ENCODE results near the gene POLR2C. TPM values are rescaled to one million over a fixed set of nuclear protein-coding genes. Genes with fewer than 3 reads are reported as not detected.

POLR2C gene
- total RNA-seq, 2 donors from 2014 or later = 110 to 130 TPM

DNA sequence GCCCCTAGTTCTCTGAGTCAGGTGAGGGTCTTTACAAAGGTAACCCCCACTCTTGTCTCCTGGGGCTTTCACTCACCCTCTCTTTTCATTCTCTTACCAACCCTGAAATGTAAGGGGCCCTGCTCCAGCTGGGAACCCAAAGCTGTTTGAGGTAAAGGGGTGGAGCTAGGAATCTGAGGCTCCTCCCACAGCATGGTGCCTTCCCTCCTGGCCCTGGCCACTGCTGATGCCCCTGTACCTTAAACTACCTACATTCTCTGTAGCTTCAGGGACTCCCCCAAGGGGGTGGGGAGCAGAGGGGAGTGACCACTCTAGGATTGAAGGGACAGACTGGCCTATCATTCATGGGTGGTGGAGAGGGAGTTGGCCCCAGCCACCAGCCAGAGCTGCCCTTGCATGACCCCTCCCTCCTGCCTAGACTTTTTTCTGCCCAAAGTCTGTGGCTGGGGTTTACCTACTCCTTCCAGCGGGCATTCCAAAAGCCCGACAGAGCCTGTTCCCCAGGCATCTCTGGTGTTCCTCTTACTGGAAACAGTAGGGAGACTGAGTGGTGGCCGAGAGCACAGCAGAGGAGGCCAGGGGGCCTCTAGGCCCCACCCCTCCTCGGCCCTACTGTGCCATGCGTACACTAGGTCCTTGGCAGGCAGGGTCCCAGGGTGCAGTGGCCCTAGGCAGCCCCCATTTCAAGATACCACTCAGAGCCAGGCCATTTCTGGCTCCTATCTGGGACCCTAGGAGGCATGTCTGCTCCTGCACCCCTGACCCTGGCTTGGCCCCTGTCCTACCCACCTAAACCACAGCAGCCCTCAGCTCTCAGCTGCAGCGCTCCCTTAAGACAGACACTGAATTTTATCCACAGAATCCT lies 14.3 kb downstream of the POLR2C start:
- H3K27ac ChIP-seq = peak overlapping the region; percentile 42 to 83
- TF ChIP-seq, protein P1, sequence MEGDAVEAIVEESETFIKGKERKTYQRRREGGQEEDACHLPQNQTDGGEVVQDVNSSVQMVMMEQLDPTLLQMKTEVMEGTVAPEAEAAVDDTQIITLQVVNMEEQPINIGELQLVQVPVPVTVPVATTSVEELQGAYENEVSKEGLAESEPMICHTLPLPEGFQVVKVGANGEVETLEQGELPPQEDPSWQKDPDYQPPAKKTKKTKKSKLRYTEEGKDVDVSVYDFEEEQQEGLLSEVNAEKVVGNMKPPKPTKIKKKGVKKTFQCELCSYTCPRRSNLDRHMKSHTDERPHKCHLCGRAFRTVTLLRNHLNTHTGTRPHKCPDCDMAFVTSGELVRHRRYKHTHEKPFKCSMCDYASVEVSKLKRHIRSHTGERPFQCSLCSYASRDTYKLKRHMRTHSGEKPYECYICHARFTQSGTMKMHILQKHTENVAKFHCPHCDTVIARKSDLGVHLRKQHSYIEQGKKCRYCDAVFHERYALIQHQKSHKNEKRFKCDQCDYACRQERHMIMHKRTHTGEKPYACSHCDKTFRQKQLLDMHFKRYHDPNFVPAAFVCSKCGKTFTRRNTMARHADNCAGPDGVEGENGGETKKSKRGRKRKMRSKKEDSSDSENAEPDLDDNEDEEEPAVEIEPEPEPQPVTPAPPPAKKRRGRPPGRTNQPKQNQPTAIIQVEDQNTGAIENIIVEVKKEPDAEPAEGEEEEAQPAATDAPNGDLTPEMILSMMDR (IDR thresholded peaks at IDR 0.05) = no peak

DNA sequence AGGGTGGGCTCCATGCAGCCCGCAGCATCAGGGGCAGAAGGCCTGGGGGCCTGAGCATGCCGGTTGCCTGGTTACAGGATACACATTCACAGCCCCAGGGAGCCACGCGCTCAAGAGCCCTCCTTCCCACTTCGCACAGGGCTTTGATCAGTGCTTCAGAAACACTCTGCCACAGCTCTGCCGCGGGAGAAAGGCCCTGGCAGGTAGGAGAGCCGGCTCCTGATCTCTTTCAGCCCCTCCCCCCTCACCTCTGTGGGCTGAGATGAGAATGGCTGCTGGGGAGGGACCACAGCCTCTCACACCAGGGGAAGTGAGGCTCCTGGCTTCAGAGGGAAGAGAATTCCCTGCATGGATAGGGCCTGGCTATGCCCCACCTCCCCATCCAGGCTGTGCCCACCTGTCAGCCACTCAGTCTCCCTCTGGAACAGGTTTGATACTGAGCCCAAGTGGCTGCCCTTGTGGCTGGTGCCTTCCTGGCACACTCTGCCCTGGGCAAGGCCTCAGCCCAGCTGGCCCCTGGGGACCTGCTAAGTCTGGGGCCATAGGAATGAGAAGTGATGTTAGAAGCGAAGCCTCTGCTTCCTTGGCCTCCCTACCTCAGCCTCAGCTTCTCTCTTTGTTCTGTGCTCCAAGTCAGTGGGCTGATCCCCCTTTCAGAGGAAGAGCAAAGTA lies 15.2 kb downstream of the POLR2C start:
- TF ChIP-seq, protein P1 (IDR thresholded peaks at IDR 0.05) = no peak
- H3K4me3 ChIP-seq = peak overlapping the region; percentile 74
- DNase-seq (ENCODE audit: low spot score) = no peak
- H3K9me3 ChIP-seq = no peaks in the 10 kb centered on the region
- H3K36me3 ChIP-seq = peaks cover 20% of the 10 kb centered on the region
- ATAC-seq (ENCODE audit: insufficient number of reproducible peaks, low FRiP score, low read depth) = no peak
- H3K27me3 ChIP-seq (replicated peaks; ENCODE audit: insufficient read depth) = no peaks in the 10 kb centered on the region
- H3K27ac ChIP-seq = peak overlapping the region; percentile 42 to 83
- H3K4me1 ChIP-seq (ENCODE audit: control insufficient read depth in 1 of 2, low read depth in 2 of 2) = peaks cover 23 to 54% of the 10 kb centered on the region in 2 donors

More for the DNA sequence above, 14.3 kb downstream of the POLR2C start:
- H3K36me3 ChIP-seq = peaks cover 29% of the 10 kb centered on the region
- H3K27me3 ChIP-seq (replicated peaks; ENCODE audit: insufficient read depth) = no peaks in the 10 kb centered on the region
- H3K4me1 ChIP-seq (ENCODE audit: control insufficient read depth in 1 of 2, low read depth in 2 of 2) = peaks cover 23 to 54% of the 10 kb centered on the region in 2 donors
- H3K9me3 ChIP-seq = no peaks in the 10 kb centered on the region
- H3K4me3 ChIP-seq = no peak overlapping the region
- no peak for DNase-seq (ENCODE audit: low spot score)
- no peak for ATAC-seq (ENCODE audit: insufficient number of reproducible peaks, low FRiP score, low read depth)

DNA sequence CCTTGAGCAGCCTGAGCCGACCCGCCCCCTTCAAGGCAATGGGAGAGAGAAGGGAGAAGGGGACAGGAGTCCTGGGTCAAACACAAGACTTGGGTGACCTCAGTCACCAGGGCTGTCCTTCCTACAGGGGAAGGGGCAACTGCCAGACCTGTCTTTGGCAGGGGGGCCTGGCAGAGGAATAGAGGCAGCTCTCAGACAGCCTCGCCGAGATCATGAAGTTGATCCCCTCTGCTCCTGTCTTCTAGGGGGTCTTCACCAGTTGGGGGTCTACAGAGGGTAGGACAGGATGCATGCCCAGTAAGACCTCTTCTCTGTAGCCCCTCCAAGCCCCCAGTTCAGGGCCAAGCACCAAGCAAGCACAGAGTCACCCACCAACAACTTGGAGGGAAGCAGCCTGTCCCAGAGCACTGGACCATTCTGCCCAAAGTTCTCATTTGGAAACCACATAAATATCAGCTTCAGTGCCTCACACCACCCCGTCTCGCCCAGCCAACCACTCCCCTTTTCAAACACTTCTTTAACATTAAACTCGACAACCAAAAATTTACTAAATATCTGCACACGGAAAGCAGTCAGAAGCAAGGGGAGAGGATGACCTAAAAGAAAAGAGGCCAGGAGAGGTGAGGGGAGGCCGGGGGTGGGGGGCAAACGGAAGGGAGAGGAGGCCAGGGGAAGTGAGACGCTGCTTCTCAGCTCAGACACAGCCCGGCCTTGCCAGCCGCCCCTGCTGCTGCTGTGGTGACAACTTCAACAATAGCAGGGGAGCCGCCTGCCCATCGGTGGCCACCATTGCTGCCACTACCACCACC lies 16.1 kb downstream of the POLR2C start:
- TF ChIP-seq, protein P1 (IDR thresholded peaks at IDR 0.05) = no peak
- H3K36me3 ChIP-seq = peaks cover 11% of the 10 kb centered on the region
- ATAC-seq (ENCODE audit: insufficient number of reproducible peaks, low FRiP score, low read depth) (no peak), DNase-seq (ENCODE audit: low spot score) (no peak)
- peaks cover 23 to 54% of the 10 kb centered on the region in 2 donors for H3K4me1 ChIP-seq (ENCODE audit: control insufficient read depth in 1 of 2, low read depth in 2 of 2)
- H3K27me3 ChIP-seq (replicated peaks; ENCODE audit: insufficient read depth) = no peaks in the 10 kb centered on the region
- H3K9me3 ChIP-seq = no peaks in the 10 kb centered on the region
- peak overlapping the region; percentile 79 to 83 for H3K27ac ChIP-seq
- H3K4me3 ChIP-seq = peak overlapping the region; percentile 74

DNA sequence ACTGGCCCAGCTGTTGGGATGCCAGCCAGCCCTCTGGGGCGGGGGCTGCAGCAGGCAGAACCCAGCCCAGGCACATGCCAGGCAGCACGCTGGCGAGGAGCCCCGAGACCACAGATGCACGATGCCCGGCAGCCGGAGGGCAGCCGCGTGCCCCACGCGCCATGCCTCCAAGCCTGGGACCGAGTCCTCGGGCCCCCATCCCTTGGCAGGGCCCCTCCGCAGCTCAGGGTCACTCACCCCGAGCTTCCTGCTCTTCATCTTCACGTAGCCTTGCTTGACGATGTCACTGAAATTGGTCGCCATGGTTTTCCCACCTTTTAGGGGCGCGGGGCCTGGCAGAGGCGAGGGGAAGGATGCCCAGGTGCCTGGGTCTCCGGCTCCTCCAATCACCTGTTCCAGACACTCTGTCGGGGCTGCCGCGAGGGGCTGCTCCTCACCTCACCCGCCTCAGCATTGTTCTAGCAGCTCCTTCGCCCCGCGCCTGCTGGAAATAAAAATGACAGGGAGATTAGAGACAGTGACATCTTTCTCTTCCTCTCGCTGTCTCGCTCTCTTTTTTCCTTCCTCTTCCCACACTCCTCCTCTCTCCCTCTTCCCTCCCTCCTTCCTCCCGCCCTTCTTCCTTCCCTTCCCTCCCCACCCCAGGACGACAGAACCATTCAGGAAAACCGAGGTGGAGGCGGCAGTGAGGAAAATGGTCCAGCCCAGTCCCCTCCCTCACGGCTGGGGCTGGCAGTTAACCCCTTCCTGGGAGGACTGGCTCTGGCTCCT lies 16.9 kb downstream of the POLR2C start:
- DNase-seq (ENCODE audit: low spot score) = no peak
- H3K4me3 ChIP-seq = peak overlapping the region; percentile 74
- peaks cover 23 to 62% of the 10 kb centered on the region in 2 donors for H3K4me1 ChIP-seq (ENCODE audit: control insufficient read depth in 1 of 2, low read depth in 2 of 2)
- H3K27me3 ChIP-seq (replicated peaks; ENCODE audit: insufficient read depth) = no peaks in the 10 kb centered on the region
- H3K27ac ChIP-seq = peak overlapping the region; percentile 79 to 83
- TF ChIP-seq, protein P1 (IDR thresholded peaks at IDR 0.05) = no peak
- ATAC-seq (ENCODE audit: insufficient number of reproducible peaks, low FRiP score, low read depth) = peak; percentile 51
- no peaks in the 10 kb centered on the region for H3K9me3 ChIP-seq
- H3K36me3 ChIP-seq = peaks cover 10% of the 10 kb centered on the region
